D721Med (cell line): Measurements from ENCODE around the gene TRAPPC13.

ENCODE experiments used
- DNase-seq: peaks from one replicate; pipeline ENCODE4 v3.0.0; 2011; ENCODE audit warnings: low spot score; ENCODE audit not compliant: insufficient read length
- FAIRE-seq: peaks from 2 replicates; lab custom pipeline; 2011; peaks lifted over from hg19 to GRCh38; lab: Jason Lieb, UNC
- CTCF ChIP-seq: IDR thresholded peaks from 2 replicates; pipeline ENCODE4 v1.5.1; 2012; ENCODE audit warnings: mild to moderate bottlenecking, control low read depth; ENCODE audit not compliant: insufficient read depth; ENCODE audit errors: missing control alignments

Gene TRAPPC13

GRCh38 chr5:65693121-65693520, 68.3 kb downstream of the TRAPPC13 start:
- FAIRE-seq, result no peak
- DNase-seq, result no peak
- no peak for TF ChIP-seq CTCF

GRCh38 chr5:65695162-65695755, 70.4 kb downstream of the TRAPPC13 start:
- no peak for TF ChIP-seq CTCF
- DNase-seq (no peak), FAIRE-seq (no peak)

DNA sequence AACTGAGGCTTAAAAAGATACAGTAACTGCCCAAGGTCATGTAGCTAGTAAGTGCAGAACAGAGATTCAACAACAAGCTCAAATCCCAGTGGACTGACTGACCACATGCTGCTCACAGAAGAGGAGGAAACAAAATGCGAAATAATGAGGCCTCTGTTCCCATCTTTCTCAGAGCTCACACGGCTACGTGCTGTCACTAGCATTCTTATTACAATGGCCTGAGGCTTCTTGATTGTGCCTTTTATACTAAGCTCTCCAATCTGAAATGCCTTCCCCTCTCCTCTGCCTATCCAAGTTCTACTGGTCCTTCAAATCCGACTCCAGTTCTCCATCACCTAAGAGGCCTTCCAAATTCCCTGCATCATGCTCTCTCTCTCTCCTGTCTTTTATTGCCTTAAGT, 71.1 kb downstream of the TRAPPC13 start:
- no peak for TF ChIP-seq CTCF
- no peak for DNase-seq
- FAIRE-seq, result no peak

DNA sequence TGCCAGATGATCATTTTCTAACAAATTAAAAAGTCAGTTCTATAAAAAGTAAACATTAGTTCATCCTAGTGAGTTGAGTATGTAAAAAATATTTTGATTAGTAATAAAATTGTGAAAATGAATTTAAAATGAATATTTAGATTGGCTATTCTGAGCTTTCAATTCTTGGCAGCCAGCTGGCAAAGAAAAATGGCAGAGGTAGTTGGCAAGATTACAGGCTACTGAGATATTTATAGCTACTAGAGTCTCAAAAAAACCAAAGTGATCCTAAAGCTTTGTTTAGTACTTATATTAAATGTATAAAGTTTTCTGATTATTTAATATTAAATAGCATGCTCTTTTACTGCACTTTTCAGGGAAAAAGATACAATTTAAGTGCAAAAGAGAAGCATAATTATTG, 72.1 kb downstream of the TRAPPC13 start:
- TF ChIP-seq CTCF, result no peak
- FAIRE-seq (no peak), DNase-seq (no peak)

- DNase-seq (no peak), FAIRE-seq (no peak)
- TF ChIP-seq CTCF, result no peak
Measured at GRCh38 chr5:65699338-65699737, 74.5 kb downstream of the TRAPPC13 start.

DNA sequence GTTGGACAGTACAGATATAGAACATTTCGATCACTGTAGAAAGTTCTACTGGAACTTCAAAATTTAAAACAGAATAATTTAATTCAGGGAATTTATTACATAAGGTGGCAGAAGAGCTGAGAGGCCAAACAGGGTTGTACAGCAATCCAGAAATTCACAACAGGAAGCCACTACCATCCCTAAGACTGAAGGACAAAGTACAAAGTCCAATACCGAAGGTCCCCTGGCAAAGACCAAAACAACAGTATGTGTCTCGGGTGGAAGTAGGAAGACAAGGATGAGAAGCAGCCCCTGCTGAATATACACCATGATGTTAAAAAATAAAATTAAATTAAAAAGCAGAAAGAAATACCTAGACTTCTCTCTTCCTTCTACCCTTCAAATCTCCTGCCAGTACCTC, 77.2 kb downstream of the TRAPPC13 start:
- DNase-seq (no peak), FAIRE-seq (no peak)
- no peak for TF ChIP-seq CTCF

DNA sequence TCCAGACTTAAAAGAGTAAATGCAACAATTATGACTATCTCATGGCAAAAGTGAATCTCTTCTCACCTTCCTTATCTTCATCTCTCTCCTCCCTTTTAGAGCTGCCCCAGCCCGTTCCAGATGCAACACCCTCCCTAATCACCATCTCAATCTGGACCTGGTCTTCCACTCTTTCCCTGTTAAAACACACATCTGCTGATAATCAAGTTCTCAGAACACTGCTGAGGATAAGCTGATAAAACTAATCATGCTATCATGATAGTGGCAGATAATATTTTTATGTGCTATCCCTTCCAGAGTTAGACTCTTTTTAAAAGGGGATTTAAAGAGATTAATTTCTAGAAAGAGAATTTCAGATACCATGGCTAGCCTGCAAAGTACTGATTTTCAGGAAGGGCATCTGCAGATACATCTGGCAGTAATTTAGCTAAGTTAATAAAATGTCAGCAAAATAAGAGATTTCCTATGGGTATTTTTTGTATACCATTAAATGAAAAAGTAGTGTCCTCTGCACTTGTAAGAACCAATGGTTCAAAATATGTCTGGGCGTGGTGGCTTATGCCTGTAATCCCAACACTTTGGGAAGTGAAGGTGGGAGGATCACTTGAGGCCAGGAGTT, 79.9 kb downstream of the TRAPPC13 start:
- FAIRE-seq (peak; percentile 25), DNase-seq (no peak)
- TF ChIP-seq CTCF, result no peak
